Fibroblast of lung (primary cell): ENCODE measurements around the gene FANCG. TPM values are rescaled to one million over a fixed set of nuclear protein-coding genes. Genes with fewer than 3 reads are reported as not detected.

Source experiments
- DNase-seq, 2 donors: peaks; one replicate each; pipeline versions ENCODE4 v3.0.0 to v3.0.0-alpha.2; 2010; ENCODE audit warnings: low read depth in 2 of 2
- H2AFZ ChIP-seq: 2 replicates; pipeline ENCODE4 v1.5.1; 2012; ENCODE audit warnings: low read length, control low read depth, inconsistent platforms
- H3K27ac ChIP-seq: 2 replicates; pipeline ENCODE4 v1.5.1; 2011; ENCODE audit warnings: low read length, control low read depth; ENCODE audit not compliant: insufficient read depth
- H3K27me3 ChIP-seq: 2 replicates; pipeline ENCODE4 v1.5.1; 2011; ENCODE audit warnings: mild to moderate bottlenecking, low read length; ENCODE audit not compliant: control insufficient read depth, insufficient read depth
- H3K36me3 ChIP-seq: 2 replicates; pipeline ENCODE4 v1.5.1; 2011; ENCODE audit warnings: low read length; ENCODE audit not compliant: control insufficient read depth, insufficient read depth
- H3K4me1 ChIP-seq: 2 replicates; pipeline ENCODE4 v1.5.1; 2011; ENCODE audit warnings: low read length; ENCODE audit not compliant: control insufficient read depth, insufficient read depth; ENCODE audit errors: extremely low read depth
- H3K4me2 ChIP-seq: 2 replicates; pipeline ENCODE4 v1.5.1; 2011; ENCODE audit warnings: low read length, control low read depth; ENCODE audit not compliant: insufficient read depth; ENCODE audit errors: extremely low read depth
- H3K4me3 ChIP-seq, 4 experiments: fragments of 200-600 bp in 1 of 4; sonication (generic) in 1 of 4; replicated peaks in 1 of 4; 2 replicates each; pipeline ENCODE4 v1.5.1; 2011 to 2016; ENCODE audit warnings: low read length in 4 of 4, low read depth in 3 of 4, mild to moderate bottlenecking in 3 of 4, control low read depth in 2 of 4, inconsistent platforms in 1 of 4, mixed read lengths in 1 of 4; ENCODE audit not compliant: insufficient read depth in 1 of 4; ENCODE audit errors: control extremely low read depth in 1 of 4
- H3K79me2 ChIP-seq: 2 replicates; pipeline ENCODE4 v1.5.1; 2012; ENCODE audit warnings: mild to moderate bottlenecking, low read length, inconsistent platforms; ENCODE audit not compliant: control insufficient read depth, insufficient read depth
- H3K9ac ChIP-seq: 2 replicates; pipeline ENCODE4 v1.5.1; 2011; ENCODE audit warnings: mild to moderate bottlenecking, low read length, control low read depth; ENCODE audit not compliant: insufficient read depth
- H3K9me3 ChIP-seq: 2 replicates; pipeline ENCODE4 v1.5.1; 2012; ENCODE audit warnings: low read depth, low read length; ENCODE audit not compliant: control insufficient read depth, insufficient read depth
- H4K20me1 ChIP-seq: 2 replicates; pipeline ENCODE4 v1.5.1; 2011; ENCODE audit warnings: low read length; ENCODE audit not compliant: control insufficient read depth, insufficient read depth; ENCODE audit errors: extremely low read depth
- CTCF ChIP-seq, 2 donors: IDR thresholded peaks in 1 of 2; conservative IDR thresholded peaks in 1 of 2; 1 replicate in 1 of 2; 2 replicates in 1 of 2; pipeline ENCODE4 v1.5.1; 2011 to 2012; ENCODE audit warnings: low read length in 2 of 2, control low read depth in 1 of 2, inconsistent platforms in 1 of 2, low read depth in 1 of 2, mild to moderate bottlenecking in 1 of 2
- EZH2 ChIP-seq: IDR thresholded peaks from 2 replicates; pipeline ENCODE4 v1.5.1; 2012; ENCODE audit warnings: low read length, control low read depth, mild to moderate bottlenecking; ENCODE audit errors: missing control alignments
- polyA plus RNA-seq, 2 donors: library from polyadenylated mRNA; depleted of rRNA in 1 of 2; stranded (reverse) in 1 of 2; unstranded in 1 of 2; fragments of >200 nt; gene quantifications; 2 replicates each; pipeline ENCODE4 v1.2.1, GENCODE V29; 2011 to 2012; ENCODE audit warnings: missing spikeins in 1 of 2
- total RNA-seq: library from RNA; depleted of rRNA; stranded (reverse); fragments of >200 nt; gene quantifications from 2 replicates; pipeline ENCODE4 v1.2.1, GENCODE V29; 2014

FANCG gene
- total and polyA plus RNA-seq, 2 donors (not counting 1 experiment from before 2014, with no cell fraction given): 6.6 to 12.2 TPM

- no peaks in the 10 kb centered on the region for H3K36me3 ChIP-seq
- TF ChIP-seq EZH2 (no peak), CTCF (conservative IDR thresholded peaks at IDR 0.05 in 1 of 2, IDR thresholded peaks at IDR 0.05 in 1 of 2; ENCODE audit: low read depth in 1 of 2, low read length in 2 of 2) (no peak)
- H3K27ac ChIP-seq: no peak overlapping the region
- no peak overlapping the region for H3K4me2 ChIP-seq
- H3K4me3 ChIP-seq: no peak overlapping the region
- DNase-seq: no peak
- H4K20me1 ChIP-seq: no peaks in the 10 kb centered on the region
- H2AFZ ChIP-seq: no peak overlapping the region
- no peak overlapping the region for H3K9ac ChIP-seq
- H3K79me2 ChIP-seq: no peaks in the 10 kb centered on the region
- peaks cover 3% of the 10 kb centered on the region for H3K4me1 ChIP-seq
- no peaks in the 10 kb centered on the region for H3K9me3 ChIP-seq
- no peaks in the 10 kb centered on the region for H3K27me3 ChIP-seq
These were observed 46.6 kb downstream of the FANCG start for GRCh38 chr9:35033101-35033500.

- H3K27me3 ChIP-seq: no peaks in the 10 kb centered on the region
- H4K20me1 ChIP-seq: no peaks in the 10 kb centered on the region
- H3K79me2 ChIP-seq: no peaks in the 10 kb centered on the region
- H3K4me2 ChIP-seq: no peak overlapping the region
- no peaks in the 10 kb centered on the region for H3K9me3 ChIP-seq
- no peak overlapping the region for H3K4me3 ChIP-seq
- peak in 1 of 2 donors; percentile 41 for DNase-seq
- no peak overlapping the region for H2AFZ ChIP-seq
- H3K27ac ChIP-seq: no peak overlapping the region
- no peak overlapping the region for H3K9ac ChIP-seq
- peaks cover 2% of the 10 kb centered on the region for H3K4me1 ChIP-seq
- H3K36me3 ChIP-seq: no peaks in the 10 kb centered on the region
- no peak for TF ChIP-seq CTCF (conservative IDR thresholded peaks at IDR 0.05 in 1 of 2, IDR thresholded peaks at IDR 0.05 in 1 of 2; ENCODE audit: low read depth in 1 of 2, low read length in 2 of 2)
- TF ChIP-seq EZH2: no peak
These were observed 49.9 kb downstream of the FANCG start for GRCh38 chr9:35029852-35030251.

GRCh38 chr9:35029241-35029640 is 50.5 kb downstream of the FANCG start:
- Histone ChIP-seq H3K4me2 (no peak overlapping the region), H3K9ac (no peak overlapping the region), H3K79me2 (no peaks in the 10 kb centered on the region), H3K9me3 (no peaks in the 10 kb centered on the region), H3K27me3 (no peaks in the 10 kb centered on the region), H3K4me3 (no peak overlapping the region), H3K4me1 (peaks cover 2% of the 10 kb centered on the region), H3K36me3 (no peaks in the 10 kb centered on the region), H3K27ac (no peak overlapping the region), H4K20me1 (no peaks in the 10 kb centered on the region), H2AFZ (no peak overlapping the region)
- TF ChIP-seq CTCF (conservative IDR thresholded peaks at IDR 0.05 in 1 of 2, IDR thresholded peaks at IDR 0.05 in 1 of 2; ENCODE audit: low read depth in 1 of 2, low read length in 2 of 2) (no peak), EZH2 (no peak)
- no peak for DNase-seq
